Urothelium cell line (cell line): ENCODE results near the gene NR2C2AP.
"Not testable (repeated sequence)": the region's sequence is repeated elsewhere in the genome, so short reads cannot be mapped to it uniquely, and the experiment has no call there.

ENCODE experiments used
- DNase-seq: peaks from one replicate; pipeline ENCODE4 v3.0.0; 2011; ENCODE audit warnings: low spot score, mixed read lengths
- FAIRE-seq: peaks from 2 replicates; lab custom pipeline; 2011; peaks lifted over from hg19 to GRCh38; lab: Jason Lieb, UNC

The NR2C2AP gene

DNA sequence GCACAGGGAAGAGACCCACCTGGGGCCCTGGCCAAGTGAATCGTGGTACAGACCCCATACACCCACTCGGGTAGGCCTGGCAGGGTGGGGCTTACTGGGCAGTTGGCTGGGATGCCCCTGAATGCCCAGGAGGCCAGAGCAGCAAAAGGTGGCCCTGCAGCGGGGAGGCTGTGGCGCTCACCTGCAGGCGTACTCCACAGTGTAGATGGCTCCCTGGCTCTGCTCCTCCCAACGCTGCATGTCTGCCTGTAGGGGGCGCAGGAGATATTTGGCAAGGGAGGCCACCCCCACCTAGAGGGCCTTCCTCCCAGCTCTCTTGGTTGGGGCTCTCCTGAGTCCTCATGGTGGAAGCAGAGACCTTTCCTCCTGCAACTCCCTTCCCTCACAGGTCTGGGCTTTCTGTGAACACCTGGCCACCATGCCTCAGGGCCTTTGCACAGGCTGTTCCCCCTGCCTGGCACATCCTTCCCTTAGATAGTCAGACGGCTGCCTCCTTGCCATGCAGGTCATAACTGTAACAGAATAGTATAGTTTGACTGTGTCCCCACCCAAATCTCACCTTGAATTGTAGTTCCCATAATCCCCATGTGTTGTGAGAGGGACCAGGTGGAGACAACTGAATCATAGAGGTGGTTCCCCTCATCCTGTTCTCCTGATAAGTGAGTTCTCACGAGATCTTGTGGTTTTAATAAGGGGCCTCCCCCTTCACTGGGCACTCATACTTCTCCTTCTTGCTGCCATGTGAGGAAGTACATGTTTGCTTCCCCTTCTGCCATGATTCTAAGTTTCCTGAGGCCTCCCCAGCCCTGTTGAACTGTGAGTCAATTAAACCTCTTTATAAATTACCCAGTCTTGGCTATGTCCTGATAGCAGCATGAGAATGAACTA lies 17.1 kb downstream of the NR2C2AP start:
- peak; percentile 27 for DNase-seq
- no peak for FAIRE-seq

DNA sequence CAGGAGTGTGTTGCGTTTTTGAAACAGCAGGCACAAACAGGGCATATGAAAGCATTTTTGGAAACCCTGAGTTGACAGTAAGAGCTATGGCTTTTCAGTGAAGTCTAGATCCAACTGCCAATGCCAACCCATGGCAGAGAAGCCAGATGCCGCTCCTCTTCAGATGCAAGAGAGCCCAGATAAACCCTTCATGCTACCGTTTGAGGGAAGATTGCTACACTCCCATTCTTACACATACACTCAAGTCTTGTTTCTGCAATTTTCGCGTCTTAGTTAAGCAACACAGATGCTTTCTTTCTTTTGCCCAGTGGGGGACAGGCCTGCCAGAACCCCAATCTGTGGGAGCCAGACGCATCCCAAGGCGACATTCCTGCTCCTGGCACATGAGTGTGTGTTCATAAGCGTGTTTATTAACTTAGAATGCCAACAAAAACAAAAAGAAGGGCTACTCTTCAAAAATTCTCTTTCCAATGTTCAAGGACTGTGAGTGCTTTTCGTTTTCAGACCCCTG lies 21.7 kb downstream of the NR2C2AP start:
- DNase-seq (no peak), FAIRE-seq (no peak)

DNA sequence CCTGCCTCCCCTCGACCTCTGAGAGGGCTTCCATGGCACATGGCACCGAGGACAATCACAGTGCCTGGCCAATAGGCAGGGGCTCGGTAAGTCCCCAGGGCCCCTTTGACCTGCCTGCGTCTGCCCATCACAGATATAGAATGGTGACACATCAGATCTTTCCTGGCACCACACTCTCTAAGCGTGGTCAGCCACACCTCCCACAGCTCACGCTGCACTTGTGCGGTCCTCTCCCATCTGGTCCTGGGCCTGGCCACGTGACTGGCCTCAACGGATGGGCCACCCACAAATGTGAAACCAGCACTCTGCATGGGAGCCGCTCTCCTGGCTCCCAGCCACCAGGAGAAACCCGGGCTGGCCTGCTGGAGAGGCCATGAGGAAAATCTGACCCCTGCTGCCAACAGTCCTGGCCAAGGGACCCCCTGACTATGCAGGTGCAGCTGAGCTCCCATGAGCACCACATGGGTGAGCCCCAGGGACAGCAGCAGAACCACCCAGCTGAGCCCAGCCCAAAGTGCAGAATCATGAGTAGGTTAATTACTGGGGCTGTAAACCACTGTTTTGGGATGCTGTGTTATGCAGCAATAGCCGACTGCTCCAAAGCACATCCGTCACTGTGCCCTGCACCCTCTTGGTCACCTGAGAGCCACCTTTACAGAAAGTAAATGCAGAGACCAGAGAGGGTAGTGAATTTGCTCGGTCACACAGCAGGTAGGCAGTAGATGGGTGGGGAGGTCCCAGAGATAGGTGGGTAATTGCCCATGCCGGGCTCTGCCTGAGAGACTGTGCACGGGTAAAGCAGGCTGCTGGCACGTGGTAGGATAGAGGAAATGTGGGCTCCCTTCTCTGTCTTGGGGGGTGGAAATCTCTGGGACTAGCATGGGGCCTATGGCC lies 23.4 kb downstream of the NR2C2AP start:
- no peak for FAIRE-seq
- no peak for DNase-seq

DNA sequence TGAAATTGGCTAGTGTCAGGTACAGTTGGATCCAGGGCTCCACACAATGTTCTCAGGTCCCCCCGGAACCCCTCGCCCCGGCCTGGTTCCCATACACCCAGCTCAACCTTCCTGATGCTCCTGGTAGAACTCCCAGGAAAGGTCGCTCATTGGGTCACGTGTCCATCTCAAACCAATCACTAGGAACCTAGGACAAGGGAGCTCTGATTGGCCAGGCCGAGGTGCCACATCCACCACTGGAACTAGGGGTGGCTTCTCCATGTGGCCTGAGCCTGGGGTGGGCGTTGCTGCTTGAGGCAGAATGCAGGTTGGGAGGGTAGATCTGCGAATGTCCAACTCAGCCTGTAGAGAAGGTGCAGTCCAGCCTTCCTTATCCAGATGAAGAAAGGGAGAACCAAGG lies 26.3 kb downstream of the NR2C2AP start:
- DNase-seq (no peak), FAIRE-seq (no peak)

DNA sequence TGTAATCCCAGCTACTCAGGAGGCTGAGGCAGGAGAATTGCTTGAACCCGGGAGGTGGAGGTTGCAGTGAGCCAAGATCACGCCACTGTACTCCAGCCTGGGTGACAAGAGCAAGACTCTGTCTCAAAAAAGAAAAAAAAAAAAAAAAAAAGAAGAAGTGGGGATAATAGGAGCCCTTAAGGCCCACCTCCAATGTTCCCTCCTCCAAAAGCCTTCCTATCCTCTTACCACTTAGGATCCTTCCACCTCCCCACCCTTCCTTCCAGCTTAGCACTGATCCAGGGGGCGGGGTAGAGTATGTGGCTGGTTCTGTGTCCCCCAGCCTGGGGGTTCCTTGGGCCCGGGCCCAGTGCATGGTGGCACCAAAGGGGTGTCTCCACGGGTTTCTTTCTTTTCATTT lies 30.0 kb downstream of the NR2C2AP start:
- FAIRE-seq, DNase-seq: not testable (repeated sequence)

DNA sequence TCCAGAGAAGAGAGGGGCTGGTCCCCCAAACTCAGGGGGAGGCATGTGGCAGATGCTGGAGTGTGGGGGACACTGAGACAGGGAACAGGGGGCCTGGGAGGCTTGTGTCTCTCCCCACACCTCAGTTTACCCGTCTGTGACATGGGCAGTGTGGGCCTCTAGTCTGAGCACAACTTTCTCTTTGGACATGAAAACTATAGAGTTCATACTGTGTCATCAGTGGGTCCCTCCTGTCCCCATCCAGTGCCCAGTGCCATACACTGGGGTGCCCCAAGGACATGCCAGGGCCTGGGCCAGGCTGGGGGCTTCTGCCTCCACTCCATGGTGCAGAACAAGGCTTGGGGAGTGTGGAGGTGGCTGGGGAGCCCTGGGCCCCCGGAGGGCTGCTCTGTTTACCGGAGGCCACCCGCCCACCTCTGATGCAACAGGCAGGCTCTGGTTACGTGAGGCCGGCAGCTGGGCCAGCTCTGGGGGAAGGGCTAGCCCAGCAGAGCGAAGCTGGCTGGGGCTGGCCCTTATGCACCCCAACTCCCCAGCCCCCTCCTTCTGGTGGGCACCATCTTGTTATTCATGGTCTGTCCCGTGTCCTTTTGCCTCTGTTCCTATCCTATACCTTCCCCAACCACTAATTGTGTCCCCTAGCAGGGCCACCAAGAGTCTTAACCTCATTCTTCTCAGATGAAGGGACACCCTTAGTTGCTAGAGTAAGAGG lies 31.2 kb downstream of the NR2C2AP start:
- FAIRE-seq, result no peak
- no peak for DNase-seq

DNA sequence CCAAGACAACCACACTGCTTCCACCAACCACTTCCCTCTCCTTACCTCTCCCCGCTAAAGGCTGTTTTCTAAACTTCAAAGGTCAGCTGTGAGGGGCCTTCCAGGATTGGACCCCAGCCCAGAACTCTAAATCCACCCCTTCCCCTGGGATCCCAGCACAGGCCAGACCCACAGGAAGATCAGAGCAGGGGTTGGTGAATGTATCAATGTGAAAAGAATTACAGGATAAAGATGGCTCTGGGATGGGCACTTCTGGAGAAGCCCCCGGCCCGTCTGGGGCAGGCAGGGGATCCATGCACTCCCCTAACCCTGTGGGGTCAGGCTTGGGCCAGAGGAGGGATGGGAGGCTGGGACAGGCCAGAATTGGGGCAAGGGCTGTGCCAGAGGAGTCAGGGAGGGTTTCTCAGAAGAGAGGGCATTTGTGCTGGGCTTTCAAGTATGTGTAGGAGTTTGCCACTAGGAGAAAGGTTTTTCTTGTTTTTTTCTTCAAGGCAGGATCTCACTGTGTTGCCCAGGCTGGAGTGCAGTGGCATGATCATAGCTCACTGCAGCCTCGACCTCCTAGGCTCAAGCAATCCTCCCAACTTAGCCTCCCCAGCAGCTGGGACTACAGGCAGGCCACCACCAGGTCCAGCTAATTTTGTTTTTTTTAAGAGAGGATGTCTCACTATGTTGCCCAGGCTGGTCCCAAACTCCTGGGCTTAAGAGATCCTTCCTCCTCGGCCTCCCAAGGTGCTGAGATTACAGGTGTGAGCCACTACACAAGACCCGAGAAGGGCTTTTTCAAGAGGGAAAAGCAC lies 32.1 kb downstream of the NR2C2AP start:
- no peak for FAIRE-seq
- no peak for DNase-seq

DNA sequence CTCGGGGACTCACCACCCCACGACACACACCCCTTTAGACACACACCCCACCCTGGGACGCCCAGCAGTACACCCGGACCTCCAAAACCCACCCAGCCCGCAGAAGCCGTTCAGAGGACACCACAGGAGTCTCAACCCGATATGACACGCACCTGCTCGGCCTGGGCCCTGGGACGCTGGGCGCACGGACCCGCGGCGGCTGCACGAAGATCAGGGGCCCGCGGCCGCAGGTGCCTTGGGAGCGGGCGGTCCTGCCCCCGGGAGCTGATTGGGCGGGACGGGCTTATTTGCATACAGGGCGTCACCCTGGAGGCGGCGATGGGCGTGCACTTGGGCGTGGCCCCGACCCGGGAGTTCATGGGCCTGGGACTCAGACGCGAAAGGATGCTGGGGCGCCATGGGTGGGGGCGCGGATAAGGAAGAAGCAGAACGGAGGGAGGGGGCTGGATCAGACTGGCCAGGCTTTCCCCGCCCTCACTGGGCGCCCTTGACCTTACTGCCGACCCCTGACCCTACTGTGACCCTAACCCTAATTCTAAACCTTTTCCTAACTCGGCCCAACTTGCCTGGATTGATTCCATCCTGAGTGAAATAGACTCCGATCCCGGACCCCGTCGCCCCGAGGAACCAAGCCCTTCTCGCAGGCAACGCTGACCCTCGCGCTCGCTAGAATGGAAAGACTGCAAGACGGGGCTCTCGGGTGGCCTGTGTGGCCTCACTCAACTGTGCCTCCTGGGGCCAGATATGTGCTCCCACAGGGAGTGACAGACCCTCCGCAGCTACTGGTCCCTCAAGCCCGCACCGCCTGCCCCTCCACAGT lies 33.0 kb downstream of the NR2C2AP start, which contains the start of gene MEF2B:
TSS of gene MEF2B (minus strand) at position 211 of the 820 bp plus-strand sequence. CDS start 19,528 bp downstream, outside the sequence.
- no peak for FAIRE-seq
- no peak for DNase-seq

DNA sequence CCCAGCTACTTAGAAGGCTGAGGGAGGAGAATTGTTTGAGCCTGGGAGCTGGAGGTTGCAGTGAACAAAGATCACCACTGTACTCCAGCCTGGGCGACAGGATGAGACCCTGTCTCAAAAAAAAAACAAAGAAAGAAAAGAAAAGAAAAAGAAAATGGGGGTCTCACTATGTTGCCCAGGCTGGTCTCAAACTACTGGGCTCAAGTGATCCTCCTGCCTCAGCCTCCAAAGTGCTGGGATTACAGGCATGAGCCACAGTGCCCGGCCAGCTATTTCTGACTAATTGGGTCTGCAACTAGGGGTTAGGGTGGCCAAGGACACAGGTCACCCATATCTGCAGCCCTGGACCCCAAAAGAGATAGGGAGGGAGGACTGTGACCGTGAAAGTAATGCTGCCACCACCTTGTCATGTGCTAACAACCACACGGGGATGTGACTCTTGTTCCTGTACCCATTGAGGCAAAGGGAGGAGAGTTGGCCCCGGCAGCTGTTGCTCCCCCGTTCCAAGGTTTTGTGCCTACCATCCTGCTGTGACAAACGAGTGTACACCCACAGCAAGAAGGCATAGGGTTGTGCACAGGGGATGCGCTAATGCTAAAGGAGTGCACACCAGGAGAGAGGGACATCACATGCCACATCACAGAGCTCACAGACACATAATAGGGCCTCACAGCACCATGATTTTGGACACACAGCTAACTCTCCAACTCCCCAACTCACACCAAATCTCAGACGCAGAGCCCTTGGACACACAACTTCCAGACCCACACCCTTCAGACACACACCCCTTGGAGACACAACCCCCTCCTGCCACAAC lies 33.8 kb downstream of the NR2C2AP start:
- DNase-seq (no peak), FAIRE-seq (no peak)

DNA sequence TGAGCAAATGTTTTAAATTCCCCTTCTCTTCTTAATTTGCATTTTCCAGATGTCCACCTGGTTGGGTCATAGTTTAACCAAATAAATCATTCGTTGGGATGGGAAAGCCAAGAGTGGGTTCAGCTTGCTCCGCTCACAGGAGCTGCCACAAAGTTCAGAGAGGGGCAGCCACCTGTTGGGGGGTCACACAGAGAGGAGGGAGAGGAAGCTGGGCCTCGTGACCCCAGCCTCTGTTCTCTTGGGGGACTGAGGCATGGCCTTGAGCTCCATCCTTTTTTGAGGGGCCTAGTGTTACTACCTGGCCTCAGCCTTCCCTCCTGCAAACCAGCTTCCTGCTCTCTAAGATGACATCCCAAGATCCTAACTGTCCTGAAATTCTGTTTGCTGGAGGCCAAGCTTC lies 35.6 kb downstream of the NR2C2AP start:
- FAIRE-seq (no peak), DNase-seq (no peak)

DNA sequence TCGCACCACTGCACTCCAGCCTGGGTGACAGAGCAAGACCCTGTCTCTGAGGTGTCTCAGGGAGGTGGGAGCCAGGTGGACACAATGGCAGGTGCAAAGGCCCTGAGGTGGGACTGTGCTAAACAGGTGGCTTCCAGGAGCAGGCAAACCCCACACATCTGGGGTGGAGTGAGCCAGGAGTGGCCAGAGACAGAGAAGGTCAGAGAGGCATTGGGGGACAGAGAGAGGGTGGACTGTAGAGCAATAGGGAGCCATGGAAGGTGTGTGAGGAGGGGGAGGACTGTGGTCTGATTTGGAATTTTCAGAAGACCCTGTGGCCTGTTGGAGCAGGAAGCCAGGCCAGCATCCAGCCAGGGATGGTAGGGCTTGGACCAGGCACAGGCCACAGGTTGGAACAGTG lies 37.8 kb downstream of the NR2C2AP start:
- no peak for FAIRE-seq

DNA sequence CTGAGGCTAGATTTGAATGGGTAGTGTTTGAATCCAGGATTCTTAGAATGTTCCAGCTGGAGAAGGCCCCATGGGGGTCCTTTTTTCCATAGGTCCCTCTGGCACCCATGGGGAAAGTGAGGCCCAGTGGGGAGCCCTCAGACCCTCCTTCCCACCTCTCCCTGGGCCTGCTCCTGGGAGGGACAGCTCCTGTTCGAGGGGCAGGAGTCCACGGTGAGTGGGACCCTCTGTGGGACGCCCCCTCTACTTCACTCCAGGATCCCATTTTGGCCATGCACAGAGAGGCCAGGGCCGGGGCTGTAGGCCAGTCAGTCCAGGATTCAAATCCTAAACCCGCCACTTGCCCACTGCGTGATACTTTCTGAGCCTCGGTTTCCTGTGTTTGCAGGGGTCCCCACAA lies 40.7 kb downstream of the NR2C2AP start:
- FAIRE-seq (no peak), DNase-seq (no peak)

More for the DNA sequence above, 37.8 kb downstream of the NR2C2AP start:
- DNase-seq, result no peak

DNA sequence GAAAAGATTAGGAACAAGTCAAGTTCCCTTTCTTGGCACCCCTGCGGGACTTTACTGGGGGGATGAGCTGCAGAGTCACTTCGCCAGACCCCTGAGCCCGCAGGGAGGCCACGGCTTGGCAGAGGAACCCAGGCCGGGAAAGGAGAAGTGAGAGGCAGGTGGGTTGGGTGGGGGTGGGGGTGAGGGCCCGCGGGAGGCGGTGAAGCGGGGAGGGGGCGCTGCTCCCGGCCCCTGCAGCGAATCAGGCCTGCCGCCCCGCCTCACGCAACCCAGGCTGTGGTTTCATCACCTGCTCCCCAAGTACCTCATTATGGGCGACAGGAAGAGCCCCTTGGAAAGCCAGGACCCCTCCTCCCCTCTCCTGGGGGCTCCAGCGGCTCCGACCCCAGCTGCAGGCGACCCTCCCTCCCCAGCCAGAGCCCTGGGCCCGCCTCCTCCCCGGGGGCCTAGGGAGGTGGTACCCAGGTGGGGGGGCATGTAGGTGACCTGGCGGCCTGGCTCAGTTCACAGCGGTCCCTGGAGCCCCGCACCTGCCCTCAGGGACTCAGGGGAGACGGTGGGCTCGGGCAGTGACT lies 42.7 kb downstream of the NR2C2AP start:
- DNase-seq, result no peak
- no peak for FAIRE-seq

DNA sequence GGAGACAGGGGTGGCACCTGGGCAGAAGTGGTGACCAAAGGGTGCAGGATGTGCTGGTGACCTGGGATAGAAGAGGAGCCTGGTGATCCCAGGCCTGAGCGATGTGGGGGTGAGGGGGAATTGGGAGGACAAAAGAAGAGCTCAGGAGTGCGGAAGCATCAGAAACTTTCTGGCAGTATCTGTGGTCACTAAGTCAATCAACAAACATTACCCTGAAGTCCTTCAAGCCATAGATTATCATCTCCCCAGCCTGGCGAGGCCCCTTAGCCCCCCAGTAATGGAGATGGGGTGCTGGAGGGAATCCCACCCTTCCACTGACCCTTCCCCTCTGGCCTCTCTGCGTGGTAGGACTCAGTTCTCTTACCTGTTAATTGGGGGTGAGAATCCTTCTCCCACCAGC lies 43.7 kb downstream of the NR2C2AP start:
- DNase-seq (no peak), FAIRE-seq (no peak)

DNA sequence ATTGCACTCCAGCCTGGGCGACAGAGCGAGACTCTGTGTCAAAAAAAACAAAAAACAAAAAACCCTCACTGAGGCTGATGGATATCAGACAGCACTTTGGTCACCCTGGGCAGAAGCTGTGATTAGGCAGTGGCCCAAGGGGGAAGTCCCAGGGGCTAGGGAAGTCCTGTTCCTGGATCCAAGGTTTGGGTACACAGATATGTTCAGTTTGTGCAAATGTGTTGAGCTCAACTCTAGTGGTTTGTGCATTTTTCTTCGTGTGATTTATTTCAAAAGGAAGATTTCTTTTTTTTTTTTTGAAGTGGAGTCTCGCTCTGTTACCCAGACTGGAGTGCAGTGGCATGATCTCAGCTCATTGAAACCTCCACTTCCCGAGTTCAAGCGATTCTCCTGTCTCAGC lies 45.4 kb downstream of the NR2C2AP start:
- DNase-seq, result no peak
- no peak for FAIRE-seq

DNA sequence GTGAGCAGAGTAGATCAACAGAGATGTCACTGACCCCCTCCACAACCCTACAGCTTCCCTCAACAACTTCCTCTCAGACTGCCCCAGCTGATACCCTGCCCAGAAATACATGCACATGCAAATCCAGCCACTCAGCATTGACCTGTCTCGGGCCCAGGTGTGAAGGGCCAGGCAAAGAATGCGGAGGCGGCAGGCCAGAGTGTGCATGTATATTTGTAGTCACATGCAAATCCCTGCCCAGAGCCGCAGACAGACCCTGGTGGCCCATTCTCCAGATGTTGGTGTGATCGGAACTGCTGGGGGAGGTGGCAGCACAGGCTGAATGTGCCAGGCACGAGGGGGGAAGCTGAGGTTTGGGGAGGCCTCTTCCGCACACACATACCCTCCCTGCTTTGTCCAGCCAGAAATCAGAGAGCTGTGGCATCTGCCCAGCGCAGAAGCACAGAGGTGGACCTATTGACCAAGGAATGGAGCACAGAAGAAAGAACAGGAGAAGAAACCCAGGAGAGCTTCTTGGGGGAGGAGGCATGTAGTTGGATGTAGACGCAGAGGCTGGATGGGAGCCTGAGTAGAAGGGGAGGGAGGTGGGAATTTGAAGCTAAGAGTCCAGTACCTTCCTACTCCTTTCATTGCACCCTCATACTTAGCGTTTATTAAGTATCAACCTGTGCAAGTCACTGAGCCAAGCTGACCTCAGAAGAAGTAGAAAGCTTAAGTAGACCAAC lies 47.6 kb downstream of the NR2C2AP start:
- DNase-seq (no peak), FAIRE-seq (no peak)

DNA sequence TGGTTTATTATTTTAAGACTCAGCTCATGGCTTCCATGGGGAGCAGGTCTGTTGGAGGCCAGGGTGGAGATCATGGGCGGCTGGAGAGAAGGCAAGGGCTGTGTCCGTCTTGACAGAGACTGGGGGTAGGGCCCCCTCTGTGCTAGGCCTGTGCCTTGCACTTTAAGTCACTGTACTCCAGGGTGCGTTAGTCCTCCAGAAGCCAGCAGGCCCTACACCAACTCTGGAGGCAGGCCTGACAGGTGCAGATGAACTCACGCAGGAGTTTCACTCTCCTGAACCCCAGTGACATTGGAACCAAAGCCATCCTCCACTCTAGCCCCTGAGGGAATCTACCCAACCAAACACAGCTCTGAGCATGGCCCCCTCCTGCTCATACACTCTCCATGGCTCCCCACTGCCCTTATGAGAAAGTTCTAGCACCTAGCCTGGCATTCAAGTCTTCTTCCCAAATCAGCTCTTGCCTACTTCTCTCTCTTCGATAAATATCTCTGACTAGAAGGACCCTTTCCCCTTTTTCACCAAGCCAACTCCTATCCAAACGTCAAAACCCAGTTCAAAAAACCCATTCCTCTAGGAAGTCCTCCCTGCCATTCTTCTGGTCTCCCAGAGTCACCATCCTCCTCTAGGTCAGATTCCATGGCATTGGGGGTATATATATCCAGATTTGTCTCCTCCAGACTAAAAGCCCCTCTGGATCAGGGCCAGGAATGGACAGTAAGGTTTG lies 48.3 kb downstream of the NR2C2AP start:
- DNase-seq (no peak), FAIRE-seq (no peak)
